ENCODE results near the gene UFD1.

Gene UFD1

GRCh38 chr22:19419086-19419463, 59.9 kb downstream of the UFD1 start:
- DNase-seq = no peak

- DNase-seq = no peak
Measured at GRCh38 chr22:19412923-19413322, 66.1 kb downstream of the UFD1 start.

- no peak for DNase-seq
Measured at GRCh38 chr22:19412478-19412877, 66.5 kb downstream of the UFD1 start.

- no peak for DNase-seq
Measured at GRCh38 chr22:19411690-19412045, 67.3 kb downstream of the UFD1 start.

- no peak for DNase-seq
Measured at GRCh38 chr22:19410941-19411689, 67.9 kb downstream of the UFD1 start.

GRCh38 chr22:19407649-19408606, 71.1 kb downstream of the UFD1 start:
- no peak for DNase-seq

- DNase-seq = no peak
Measured at GRCh38 chr22:19406846-19407245, 72.1 kb downstream of the UFD1 start.

- no peak for DNase-seq
Measured at GRCh38 chr22:19406281-19406811, 72.6 kb downstream of the UFD1 start.

- DNase-seq = no peak
Measured at GRCh38 chr22:19405652-19406051, 73.3 kb downstream of the UFD1 start.

- no peak for DNase-seq
Measured at GRCh38 chr22:19405133-19405532, 73.9 kb downstream of the UFD1 start.

GRCh38 chr22:19404676-19405075, 74.3 kb downstream of the UFD1 start:
- no peak for DNase-seq

- no peak for DNase-seq
Measured at GRCh38 chr22:19402642-19403191, 76.3 kb downstream of the UFD1 start.

GRCh38 chr22:19401483-19401882, 77.5 kb downstream of the UFD1 start:
- no peak for DNase-seq

GRCh38 chr22:19400881-19401280, 78.1 kb downstream of the UFD1 start:
- no peak for DNase-seq

Measured in activated CD4-positive, alpha-beta T cell treated with anti-CD3 and anti-CD28 coated beads, Interleukin-2, amount 50 U/mL, for 4 hours (primary cell).